Daoy (cell line): ENCODE data around the gene AJAP1. TPM values are rescaled to one million over a fixed set of nuclear protein-coding genes. Genes with fewer than 3 reads are reported as not detected.
A peak's percentile ranks its signal among the peaks of the same experiment; 100 is the strongest.

Experiments used
- DNase-seq: peaks from one replicate; pipeline ENCODE4 v3.0.0-alpha.2; 2015; ENCODE audit warnings: low read depth
- total RNA-seq: library from RNA; depleted of rRNA; stranded (reverse); fragments of >200 nt; shearing (Covaris generic); gene quantifications from 2 replicates; pipeline ENCODE4 v1.2.3, GENCODE V29; 2014

The AJAP1 gene
- total RNA-seq, 1 experiment from 2014 or later = 7.0 TPM

GRCh38 chr1:4730078-4730477, 75.7 kb downstream of the AJAP1 start:
- no peak for DNase-seq

DNA sequence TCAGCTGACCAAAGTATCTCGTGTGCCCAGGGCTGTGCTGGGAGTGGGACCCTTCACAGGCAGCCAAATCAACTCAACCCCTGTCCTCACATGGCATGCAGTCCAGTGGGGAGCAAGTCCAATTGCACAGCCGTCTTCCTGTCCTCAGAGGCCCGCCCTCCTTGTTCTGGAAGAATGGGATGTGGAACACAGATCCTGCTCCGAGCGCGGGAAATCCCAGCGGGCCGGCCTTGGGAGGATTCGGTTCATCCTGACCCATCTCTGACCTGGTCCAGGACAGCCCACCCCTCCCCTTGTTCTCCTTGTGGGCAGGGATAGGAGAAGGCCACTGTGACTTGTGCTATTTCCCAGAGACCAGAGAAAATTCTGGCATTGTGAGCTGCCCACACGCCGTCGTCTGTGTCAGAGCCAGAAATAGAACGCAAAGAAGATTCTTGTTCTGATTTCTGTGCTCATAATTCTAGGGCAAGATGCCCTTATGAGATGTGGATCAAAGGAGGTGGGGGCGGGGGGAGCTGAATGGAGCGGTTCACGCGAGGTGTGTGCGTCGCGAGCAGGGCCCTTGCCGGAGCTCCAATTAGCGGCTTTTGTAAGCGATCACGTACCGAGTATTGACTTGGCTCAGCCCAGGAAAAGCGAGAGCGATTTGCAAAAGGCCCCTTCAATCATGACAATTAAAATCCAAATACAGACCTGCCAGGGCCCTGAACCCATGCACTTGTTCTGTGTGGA, 79.2 kb downstream of the AJAP1 start:
- DNase-seq = no peak

DNA sequence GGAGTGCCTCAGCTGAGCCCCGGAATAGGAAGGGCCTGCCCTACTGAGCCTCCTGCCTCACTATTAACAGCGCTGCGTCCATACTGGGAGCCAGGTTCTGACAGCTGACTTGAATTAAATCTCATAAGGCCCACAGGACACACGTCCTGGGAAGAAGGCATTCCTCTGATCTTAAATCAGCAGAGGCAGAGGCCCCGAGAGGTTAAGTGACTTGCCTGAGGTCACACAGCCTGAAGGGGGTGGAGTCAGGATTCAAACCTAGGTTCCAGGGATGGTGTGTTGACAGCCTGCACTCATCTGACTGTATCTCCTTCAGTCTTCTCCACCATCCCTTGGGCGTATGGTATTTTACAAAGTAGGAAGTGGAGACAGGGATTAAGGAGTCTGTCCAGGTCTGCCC, 79.8 kb downstream of the AJAP1 start:
- no peak for DNase-seq

- no peak for DNase-seq
Observed at GRCh38 chr1:4734791-4735190, 80.4 kb downstream of the AJAP1 start.

GRCh38 chr1:4736254-4736653, 81.8 kb downstream of the AJAP1 start:
- peak; percentile 11 for DNase-seq

DNA sequence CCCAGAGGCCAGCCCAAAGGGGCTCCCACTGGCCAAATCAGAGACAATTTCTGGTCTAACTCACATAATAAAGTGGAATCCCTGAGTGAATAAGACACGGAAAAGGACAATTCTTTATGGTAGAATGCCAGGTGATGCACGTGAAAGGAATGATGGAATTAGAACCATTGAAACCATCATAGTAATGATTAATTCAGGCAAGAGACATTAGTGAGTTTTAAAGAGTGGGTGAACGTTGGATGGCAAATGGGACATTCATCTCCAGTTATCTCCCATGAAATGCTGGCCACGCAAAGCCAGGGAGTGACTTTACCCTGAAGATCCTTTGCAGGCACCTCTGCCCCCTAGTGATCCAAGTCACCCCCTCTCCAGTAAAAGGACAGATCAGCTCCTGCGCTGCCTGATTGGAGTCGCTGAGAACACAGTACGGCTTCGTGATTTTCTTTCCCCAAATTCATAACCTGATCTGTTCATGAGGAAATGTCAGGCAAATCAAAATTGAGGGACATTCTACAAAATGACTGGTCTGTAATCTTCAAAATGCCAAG, 87.5 kb downstream of the AJAP1 start:
- DNase-seq = no peak

GRCh38 chr1:4743978-4744750, 89.8 kb downstream of the AJAP1 start:
- no peak for DNase-seq

DNA sequence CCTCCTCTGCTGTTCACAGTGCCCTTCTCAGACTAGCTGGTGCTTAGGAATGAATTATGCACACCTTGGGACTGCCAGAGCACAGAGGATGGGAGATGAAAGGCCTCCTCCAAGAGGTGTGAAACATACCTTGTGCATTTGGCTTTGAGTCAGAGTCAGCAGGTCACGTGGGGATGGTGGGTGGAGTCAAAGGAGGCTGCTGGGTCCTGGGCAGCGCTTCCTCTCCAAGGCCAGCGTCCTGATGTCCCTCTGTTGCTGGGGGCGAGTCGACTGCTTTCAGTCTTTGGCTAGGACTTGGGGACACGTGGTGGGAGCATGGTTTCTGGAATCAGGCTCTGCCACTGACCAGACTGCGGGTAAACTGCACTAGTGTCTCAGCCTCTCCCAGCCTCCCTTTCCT, 91.2 kb downstream of the AJAP1 start:
- peak; percentile 7 for DNase-seq

DNA sequence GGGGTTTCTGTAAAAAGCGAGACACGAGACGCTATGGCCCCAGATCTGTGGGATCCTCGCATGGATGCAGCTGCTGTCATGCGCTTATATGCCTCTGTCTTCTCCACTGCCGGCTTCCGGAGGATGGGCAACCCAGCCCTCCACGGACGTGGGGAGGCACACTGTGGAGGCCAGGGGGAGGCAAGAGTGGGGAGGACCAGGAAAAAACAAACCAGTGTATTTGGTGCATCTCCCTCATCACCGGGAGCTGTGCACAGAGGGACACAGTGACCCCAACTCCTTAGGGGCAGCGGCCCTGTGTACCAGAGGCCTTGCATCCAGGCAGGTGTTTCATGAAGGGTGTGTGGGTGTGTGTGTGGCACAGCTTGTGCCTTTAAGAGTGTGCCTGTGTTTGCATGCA, 95.0 kb downstream of the AJAP1 start:
- no peak for DNase-seq

DNA sequence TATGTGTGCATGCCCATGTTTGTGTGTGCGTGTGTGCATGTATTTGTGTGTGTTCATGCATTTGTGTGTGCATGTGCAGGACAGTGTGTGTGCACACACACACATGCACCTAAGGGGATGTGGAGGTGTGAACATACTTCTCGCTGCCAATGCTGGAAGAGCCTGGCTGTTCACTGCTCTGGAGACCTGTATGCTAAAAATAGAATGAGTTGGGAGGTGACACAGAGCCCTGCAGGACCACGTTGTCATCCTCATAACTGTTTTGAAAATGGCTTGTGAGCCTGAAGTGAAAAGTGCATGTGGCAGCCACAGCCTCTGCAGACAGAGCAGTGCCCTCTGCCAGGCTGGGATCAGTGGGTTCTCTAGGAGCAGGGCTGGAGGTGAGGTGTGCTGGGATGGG, 95.8 kb downstream of the AJAP1 start:
- no peak for DNase-seq

GRCh38 chr1:4752059-4752458, 97.7 kb downstream of the AJAP1 start:
- no peak for DNase-seq

DNA sequence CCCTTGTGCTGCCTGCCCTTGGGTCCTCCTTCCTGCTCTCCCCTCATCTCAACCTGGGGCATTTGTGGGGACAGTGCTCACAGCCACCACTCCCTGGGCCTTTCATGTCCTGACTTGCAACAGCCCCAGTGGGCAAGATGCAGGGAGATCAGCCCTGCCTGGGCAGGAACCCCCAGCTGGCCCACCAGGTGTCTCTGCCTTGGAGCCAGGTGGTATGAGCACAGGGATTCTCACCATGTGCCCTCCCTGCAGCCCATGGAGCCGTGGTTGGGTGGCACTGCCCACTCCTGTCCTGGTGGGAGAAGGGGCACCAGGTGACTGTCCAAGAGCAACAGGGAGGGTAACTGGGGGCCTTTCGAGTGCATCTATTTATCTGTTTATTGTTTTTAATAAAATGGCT, 100.4 kb downstream of the AJAP1 start:
- DNase-seq = no peak

DNA sequence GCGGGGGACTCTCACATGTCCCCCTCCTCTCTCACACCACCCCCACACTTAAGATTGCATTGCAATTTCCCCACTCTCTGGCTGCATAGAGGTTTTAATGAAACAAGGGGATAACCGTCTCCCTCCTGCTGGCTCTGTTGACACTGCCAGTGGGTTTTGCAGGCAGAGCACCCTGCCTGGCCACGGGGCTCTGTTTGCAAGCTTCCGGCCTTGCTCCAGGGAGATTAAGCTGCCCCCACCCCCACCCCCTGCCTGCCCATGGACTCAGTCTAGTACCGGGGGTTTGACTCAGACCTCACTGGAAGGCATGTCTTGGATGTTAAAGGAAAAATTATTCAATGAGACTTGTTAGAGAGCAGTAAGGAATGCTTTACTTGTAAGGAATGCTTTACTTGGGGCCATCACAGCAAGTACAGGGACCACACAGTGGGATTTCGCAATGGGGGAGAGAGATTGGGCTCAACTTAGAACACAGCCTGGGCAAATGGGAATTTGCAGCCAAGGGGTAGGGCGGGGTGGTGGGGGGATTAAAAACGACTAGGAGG, 101.0 kb downstream of the AJAP1 start:
- DNase-seq = no peak

DNA sequence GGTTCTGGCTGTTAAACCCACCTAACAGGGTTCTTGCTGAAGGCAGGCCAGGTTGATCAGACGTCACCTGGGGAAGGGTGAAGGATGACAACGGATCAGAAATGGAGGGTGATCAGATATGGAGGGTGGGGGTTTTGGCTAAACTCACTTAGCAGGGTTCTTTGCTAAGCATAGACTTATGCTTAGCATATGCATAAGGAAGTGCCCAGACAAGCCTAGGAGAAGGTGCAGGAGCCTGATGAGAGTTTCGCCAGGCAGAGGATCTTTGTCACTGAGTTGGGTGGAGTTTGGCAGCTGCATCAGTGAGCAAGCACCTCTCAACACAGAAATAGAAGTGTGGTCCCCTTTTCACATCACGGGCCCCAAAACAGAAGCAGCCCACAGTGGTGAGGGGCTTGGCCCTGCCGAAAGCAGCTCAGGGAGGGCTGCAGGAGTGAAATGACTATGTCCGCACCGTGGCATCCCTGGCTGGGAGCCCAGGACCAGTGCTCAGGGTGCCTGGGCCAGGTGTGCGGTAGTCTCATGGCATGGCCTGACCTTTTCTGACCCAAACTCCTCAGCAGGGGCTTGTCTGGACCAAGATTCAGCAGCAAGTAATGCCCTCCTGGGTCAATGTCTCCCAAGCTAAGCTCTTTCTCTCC, 101.6 kb downstream of the AJAP1 start:
- no peak for DNase-seq

GRCh38 chr1:4756851-4757580, 102.6 kb downstream of the AJAP1 start:
- no peak for DNase-seq

DNA sequence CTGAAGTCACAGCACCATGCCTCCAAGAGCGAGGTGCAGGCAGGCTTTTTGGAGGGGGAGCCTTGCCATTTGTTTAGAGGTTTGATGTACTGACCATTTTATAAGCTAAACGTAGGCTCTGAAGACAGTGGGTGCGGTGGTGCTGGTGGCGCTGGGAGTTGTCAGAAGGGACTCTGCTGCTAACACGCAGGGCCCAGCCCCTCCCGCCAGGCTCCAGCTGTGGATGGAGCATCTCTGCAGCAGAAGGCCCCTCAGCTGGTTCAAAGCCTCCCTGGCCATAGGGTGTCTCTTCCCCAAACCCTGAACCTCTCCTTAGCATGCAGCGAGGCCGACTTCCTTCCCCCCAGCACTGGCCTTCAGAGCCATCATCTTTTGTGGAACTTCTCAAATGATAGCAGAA, 105.3 kb downstream of the AJAP1 start:
- DNase-seq = no peak

GRCh38 chr1:4760088-4760487, 105.7 kb downstream of the AJAP1 start:
- DNase-seq = no peak

GRCh38 chr1:4761324-4761723, 106.9 kb downstream of the AJAP1 start:
- no peak for DNase-seq

DNA sequence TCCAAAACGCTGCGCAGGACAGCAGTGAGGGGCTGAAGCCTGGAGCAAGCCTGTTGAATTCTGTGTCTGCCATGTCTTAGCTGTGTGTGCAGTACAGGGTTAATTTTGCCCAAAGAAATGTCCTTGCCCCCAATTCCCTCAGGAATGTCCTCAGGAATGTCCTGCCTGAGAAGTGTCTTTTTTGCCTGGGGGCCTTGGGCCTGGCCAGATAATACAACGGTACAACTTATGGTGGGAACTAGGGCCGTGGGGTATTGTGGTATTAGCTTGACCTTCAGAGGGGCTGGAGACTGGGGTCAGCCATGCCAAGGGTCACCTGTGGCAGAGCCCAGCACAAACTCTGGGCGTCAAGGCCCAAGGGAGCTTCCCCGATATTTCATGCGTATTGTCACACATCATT, 107.7 kb downstream of the AJAP1 start:
- DNase-seq = no peak

DNA sequence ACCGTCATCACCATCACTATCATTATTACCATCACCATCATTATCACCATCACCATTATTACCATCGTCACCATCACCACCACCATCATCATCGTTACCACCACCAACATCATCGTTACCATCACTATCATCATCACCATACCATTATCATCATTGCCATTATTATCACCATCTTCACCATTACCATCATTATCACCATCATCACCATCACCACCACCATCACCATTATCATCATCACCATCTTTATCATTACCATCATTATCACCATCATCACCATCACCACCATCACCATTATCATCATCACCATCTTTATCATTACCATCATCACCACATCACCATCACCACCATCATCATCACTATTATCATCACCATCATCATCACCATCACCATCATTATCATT, 112.9 kb downstream of the AJAP1 start:
- DNase-seq = no peak

- DNase-seq = no peak
Observed at GRCh38 chr1:4768553-4768952, 114.1 kb downstream of the AJAP1 start.
